ENCODE measurements around the gene EPHB2.
"Not testable (repeated sequence)": the region's sequence is repeated elsewhere in the genome, so short reads cannot be mapped to it uniquely, and the experiment has no call there.

Gene EPHB2

DNA sequence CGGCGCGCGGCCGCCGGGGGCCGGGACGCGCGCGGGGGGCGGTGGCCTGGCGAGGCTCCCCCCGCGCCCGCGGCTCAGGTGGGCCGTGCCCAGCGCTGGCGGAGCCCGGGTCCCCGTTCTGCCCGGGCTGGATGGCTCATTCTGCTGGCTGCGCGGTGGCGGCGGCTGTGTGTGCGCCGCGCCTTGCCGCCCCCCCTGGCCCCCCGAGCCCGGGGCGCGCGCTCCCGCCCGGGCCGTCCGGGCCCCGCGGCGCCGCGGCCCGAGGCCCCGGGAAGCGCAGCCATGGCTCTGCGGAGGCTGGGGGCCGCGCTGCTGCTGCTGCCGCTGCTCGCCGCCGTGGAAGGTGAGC is at the start of gene EPHB2:
Gene EPHB2, plus strand, starts transcription at position 139 of the 349 bp plus-strand sequence. Its CDS starts 144 bp downstream, at position 283.
- peak; percentile 35 for DNase-seq

DNA sequence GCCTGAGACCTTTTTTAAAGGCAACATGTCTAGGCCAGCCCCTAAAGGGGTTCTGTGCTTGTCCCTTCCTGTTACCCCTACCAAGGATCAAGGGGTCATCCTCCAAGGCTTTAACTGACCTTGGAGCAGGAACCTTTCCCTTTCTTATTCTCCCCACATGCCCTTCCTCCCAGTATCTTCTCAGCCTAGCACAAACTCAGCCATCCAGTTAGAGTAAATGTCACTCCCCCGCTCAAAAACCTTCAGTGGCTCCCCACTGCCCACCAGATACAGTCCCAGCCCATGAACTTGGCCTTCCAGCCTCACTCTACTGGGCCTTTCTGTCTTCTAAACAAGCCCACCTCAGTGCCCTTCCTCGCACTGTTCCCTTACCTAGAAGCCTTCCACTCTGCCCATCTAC is 48.8 kb upstream of the EPHB2 start:
- DNase-seq, result no peak

DNA sequence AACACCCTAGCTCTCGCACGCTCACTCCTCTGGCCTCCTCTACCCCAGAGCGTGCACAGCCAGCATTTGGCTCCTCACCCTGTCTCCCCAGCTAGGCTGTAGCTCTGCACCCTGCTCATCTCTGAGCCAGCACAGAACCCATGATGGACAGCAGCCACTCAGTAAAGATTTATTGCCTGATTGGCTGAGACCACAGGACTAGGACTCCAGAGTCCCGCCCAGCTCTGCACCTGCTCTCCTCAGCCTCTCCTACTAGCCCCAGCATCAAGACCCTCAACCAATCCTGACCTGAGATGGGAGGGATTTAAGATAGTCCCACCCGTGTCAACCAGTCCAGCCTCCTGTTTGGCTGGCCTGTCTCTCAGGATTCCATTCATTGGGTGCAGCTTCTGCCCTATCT is 48.3 kb upstream of the EPHB2 start:
- DNase-seq, result peak; percentile 24

DNA sequence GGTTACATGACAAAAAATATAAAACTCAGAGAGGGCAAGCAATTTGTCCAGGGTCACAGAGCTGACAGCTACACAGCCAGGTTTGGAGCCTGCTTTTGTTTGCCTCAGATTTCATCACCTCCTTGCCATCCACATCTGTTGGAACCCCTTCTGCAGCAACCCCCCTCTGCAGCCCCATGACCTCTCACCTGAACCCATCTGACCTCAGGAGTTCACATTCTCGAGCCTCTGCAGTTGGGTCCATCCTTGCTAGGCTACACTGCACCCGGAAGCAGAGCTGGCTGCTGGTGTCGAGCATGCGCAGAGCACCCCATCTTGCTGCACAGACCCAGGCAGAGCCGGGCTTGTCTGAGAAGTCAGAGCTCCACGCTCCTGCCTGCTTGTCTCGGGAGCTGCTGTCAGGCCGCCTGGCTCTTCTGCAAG is 47.6 kb upstream of the EPHB2 start:
- no peak for DNase-seq

DNA sequence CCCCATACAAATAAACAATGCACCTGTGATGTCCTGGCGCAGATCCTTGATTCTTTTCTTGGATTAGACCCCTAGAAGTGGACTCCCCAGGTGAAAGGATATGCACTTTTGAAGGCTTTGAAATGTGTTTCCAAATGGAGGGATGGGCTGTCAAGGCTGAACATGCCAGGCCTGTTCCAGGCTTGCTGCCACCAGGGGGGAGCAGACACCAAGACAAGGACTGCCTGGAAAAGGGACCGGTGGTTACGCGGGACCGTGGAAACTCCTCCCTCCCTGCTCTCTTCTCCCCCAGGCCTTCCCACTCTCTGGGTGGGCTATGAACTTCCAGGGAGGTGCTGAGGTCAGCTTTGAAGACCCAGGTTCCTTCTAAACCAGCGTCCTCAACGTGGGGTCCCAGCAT is 44.9 kb upstream of the EPHB2 start:
- DNase-seq, result no peak

DNA sequence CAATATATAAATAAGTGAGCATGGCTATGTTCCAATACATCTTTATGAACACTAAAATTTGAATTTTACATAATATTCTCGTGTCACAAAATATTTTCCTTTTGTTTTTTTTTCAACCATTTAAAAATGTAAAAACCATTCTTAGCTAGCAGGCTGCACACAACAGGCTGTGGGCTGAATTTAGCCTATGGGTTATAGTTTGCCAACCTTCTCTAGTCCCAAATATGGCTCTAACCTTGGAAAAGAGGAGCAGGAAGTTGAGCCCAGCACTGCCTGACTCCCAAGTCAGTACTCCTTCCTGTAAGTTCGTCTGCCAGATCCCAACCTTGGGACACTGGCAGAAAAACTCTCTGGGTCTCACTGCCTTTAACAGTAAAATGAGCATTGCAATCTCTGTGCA is 44.2 kb upstream of the EPHB2 start:
- DNase-seq, result no peak

DNA sequence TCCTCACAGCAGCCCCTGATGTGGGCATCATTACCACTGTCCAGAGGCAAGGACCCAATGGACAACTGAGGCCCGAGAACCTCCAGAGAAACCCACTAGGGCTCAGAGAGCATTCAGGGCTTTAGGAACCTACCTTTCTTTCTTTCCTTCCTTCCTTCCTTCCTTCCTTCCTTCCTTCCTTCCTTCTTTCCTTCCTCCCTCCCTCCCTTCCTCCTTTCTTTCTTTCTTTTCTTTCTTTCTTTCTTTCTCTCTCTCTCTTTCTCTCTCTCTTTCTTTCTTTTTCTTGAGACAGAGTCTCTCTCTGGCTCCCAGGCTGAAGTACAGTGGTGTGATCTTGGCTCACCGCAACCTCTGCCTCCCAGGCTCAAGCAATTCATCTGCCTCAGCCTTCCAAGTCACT is 41.8 kb upstream of the EPHB2 start:
- not testable (repeated sequence) for DNase-seq

DNA sequence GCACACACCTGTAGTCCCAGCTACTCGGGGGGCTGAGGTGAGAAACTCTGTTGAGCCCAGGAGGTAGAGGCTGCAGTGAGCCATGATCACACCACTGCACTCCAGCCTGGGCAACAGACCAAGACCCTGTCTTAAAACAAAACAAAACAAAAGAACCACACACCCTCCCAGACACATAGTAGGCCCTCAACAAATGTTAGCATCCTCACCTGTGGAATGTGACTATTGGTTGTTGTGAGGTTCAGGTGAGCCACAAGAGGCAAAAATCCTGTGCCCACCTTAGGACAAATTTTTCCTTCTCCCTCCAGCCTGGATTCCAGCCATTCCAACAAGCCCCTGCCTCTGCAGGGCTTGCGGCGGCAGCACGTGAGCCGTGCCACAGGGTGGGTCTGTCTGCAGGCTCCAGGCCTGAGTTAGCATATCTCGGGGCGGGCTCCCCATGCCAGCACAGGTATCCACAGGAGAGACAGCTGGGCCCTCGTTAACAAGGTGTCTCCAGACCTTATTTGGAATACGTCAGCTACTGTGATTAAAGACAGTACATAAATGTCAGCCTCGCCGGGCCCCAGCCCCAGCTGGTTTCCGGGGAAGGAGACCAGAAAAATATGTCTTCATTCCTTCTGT is 40.2 kb upstream of the EPHB2 start:
- DNase-seq, result no peak

DNA sequence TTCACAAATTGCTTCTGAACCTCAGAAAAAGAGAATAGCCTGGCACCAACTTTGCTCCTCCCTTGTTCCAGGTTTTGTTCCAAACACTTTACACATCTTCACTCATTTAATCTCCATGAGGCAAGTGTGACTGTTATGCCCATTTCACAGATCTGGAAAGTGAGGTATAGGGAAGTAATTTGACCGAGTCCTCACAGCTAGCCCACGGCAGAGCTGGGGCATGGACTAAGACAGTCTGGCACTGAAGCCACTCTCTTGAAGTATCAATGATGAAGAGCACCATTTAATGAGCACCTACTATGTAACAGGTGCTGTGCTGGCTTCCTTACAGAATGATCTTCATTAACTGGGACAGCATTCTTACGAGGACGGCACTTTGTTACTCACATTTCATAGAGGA is 38.6 kb upstream of the EPHB2 start:
- DNase-seq, result no peak

DNA sequence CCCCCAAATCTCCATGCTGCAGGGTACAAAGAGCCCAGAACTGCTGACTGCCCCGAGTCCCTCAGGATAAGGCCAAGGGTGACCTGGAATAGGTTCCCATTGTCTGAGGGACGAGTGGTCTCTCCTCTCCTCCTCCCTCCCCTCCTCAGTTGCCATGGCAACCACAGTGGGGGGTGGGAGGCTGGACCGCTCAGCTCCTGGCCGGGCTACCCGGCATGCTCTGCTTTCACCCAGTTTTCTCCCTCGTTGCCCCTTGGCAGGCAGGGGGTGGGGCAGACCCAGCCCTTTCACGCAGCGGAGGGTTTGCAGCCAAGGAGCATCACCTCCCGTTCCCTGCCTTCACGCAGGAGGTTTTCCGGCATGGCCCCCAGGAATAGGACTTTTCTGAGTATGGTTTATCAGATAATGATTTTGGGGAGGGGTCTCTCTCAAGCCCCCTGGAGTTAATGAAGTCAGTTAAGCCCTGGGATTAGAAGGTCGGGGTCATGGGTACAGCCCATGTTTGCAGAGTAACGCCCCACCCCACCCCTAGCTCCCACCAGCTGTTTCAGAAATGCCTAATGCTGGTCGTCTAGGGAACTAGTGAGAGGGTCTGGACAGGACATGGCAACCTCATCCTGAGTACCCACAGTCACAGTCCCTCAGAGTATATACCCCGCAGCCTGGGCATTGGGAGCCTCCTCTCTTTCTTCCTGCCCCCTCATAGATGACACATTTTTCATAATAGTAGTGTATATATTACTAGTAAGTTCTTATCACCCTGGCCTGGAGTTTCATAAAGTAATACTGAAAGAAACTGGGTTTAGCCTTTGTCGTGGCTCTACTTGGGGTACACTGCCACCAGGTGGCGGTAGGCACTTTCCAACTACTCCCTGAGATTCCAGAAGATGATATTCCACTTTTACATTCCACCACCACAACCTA is 36.9 kb upstream of the EPHB2 start:
- peak; percentile 15 for DNase-seq

DNA sequence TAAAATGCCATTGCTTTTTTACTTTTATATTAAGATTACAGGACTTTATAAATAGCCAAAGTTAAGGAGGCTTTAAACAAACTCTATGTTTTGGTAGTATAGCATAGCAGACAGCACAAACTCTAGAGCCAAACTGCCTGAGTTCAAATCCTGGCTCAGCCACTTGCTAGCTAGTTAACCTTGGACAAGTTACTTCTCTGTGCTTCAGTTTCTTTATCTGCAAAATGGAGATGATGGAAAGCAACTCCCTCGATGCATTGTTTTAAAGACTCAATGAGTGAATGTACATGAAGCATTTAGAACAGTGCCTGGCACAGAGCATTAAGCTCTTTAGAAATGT is 36.3 kb upstream of the EPHB2 start:
- no peak for DNase-seq

DNA sequence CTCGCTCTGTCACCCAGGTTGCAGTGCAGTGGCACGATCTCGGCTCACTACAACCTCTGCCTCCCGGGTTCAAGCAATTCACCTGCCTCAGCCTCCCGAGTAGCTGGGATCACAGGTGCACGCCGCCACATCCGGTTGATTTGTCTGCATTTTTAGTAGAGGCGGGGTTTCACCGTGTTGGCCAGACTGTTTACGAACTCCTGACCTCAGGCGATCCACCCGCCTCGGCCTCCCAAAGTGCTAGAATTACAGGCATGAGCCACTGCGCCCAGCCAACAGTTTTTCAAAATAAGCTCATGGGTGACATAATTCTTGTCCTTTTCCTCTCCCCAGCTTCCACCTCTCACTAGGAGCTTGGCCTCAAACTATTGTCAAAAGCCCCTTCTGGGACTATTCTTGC is 34.5 kb upstream of the EPHB2 start:
- DNase-seq, result not testable (repeated sequence)

DNA sequence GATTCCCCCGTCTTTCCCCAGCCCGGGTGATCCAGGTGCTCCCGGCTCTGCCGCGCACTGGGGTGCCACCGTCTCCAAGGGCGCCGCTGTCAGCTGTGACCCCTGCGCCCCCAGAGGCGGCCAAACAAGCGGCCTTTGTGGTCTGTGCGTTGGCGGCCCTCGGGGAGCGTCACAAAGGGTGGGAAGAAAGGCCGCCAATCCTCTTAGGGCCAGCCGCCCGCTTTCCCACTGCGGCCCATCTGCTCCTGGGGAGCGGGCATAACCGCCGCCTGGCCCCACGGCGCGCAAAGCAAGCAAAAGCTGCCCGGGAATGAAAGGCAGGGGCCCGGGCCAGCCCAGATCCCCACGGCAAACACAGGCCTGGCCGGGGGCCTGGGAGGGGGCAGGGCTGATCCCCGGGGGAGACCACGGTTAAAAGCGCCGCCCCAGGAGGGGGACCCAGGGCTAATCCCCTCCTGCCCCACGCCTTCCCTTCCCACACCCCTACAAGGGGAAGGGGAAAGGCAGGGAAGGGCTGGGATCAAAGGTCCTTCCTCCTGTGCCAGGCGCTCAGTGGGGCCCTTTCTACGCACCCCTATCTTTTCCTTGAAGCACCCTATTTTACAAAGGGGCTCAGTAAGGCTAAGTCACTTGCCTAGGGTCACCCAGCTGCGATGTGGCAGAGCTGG is 33.6 kb upstream of the EPHB2 start:
- DNase-seq, result no peak

DNA sequence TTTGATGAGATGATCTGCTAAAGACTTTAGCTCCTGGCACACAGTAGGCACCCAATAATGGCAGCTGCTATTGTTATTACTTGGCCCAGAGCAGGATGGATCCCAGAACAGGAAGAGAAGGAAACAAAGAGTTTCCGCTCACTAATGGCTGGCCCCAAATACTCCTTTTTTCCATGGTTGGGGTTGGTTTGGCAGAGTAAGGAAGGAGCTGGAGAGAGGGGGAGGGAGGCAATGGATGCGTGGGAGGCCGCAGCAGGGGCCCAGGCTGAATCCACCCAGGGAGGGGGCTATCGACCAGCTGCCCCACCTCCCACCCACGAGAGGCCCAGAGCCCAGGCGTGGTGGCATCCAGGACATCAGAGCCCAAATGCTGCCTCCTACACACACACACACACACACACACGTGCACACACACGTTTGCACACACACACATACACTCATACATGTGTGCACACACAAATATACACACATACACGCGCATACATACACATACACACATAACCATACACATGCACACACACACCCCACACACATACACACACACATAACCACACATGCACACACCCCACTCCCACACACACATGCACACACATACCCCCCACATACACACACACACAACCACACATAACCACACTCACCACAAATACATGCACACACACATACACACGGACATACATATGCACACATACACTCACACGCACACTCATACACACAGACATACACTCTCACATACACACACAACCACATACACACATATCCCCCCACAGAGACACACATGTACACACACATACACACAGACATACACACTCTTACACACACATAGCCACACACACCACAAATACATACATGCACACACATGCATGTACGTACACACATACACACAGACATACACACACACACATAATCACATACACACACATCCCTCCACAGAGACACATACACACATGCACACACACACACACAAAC is 32.4 kb upstream of the EPHB2 start:
- DNase-seq, result no peak

DNA sequence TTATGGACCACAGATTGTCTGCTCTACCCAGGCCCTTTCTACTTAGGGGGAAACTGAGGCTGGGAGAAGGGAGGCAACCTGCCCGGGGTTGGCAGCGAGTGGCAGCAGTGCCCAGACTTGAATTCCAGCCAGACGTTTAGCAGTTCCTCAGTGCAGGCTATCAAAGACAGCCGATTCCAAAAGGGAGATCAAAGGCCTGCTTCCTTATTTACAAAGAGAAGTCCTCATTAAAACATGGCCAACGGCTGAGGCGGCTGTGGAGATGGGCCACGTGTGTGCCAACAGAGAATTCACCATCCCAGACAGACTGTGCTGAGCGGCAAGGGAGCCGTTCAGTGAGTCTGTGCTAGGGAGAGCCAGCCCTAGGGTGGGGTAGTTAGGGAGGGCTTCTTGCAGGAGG is 29.9 kb upstream of the EPHB2 start:
- no peak for DNase-seq

DNA sequence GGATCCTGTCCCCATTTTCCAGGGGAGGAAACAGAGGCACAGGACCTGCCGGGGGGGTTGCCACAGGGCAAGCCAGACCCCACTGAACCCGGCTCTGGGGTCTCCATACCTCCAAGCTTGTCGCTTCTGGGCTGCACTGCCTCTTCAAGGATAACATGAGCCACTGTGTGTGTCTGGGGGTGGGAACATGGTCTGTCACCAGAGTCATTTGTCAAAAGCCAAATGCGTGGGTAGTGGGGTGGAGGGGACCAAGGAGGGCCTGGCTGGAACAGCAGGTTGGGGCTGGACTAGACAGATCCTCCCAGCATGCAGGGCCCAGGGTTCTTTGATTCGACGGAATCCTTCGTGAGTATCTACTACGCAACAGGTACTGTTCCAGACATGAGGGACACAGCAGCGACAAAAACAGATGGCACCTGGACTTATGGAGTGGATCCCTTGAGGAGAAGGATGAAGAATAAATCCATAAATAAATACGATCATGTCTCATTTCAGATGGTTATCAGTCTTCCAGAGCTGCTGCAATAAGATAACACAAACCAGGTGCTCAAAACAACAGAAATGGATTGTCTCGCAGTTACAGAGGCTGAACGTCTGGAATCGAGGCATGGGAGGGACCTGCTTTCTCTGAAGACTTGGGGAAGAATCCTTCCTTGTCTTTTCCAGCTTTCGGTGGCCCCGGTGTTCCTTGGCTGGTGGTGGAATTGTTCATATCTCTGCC is 28.9 kb upstream of the EPHB2 start:
- DNase-seq, result no peak

DNA sequence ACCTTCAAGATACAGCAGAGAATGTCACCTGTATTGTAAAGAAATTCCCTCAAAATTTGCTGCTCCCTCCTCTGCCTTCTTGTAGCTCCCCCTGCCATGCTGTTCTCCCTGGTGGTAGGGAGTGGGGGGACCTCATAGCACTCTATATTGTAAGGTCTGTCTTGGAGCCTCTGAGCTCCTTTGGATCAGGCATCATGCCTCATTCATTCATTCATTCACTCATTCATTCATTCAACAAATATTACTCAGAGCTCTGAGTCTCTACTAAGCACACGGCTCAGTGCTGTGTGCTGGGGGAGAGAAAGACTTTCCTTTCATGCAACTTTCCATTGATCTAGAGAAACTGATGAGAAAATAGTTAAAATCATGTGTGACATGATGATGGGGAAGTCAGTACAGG is 27.1 kb upstream of the EPHB2 start:
- DNase-seq, result no peak

DNA sequence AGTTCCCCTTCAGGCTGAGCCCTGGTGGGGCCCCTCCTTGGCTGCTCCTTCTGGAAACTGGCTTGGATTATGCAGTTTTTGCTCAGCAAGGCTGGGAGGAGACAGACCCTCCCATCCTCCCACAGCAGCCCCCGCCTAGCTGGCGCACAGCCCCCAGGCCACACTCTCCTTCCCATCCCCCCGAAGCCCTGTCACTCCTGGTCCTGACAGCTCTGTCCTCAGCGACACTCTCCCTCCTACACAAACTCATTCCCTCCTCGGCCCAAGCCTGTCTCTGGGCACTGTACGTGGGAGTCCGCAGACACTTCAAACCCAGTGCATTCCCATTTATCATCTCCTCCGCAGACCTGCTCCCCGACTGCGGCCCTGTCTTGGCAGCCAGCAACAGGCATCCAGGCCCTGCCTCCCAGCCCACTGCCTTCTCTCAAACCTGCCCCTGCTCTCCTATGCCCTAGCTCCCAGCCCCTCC is 25.0 kb upstream of the EPHB2 start:
- no peak for DNase-seq

DNA sequence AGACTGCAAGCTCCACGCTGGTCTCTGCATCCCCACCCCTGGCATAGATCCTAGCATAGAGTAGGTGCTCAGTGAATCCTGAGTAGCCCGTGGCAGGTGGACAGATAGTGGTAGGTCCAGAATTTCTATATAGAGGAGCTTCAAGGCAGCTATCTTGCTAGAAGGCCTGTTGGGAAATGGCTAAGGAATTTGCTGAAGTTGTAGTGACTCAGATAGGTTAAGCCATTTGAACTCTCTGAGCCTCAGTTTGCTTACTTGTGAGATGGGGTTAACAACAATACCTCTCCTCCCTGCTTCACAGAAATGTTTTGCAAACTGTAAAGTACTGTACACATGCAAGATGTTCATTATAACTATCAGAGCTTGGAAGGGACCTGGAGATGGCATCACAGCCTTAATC is 23.4 kb upstream of the EPHB2 start:
- DNase-seq, result no peak

DNA sequence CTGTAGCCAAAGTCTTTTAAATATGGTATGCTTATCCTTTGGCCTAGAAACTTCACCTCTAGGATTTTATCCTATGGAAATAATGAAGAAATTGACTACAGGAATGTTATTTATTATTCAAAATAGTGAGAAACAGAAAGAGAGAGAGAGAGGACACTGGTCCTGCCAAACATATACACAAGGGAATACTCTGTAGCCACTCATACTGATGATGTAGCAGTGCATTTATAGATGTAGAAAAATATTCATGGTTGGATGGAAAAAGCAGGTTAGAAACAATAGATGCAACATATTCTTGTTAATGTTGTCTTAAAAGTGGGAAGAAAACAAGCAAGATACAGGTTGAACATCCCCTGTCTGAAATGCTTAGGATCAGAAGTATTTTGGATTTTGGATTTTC is 22.2 kb upstream of the EPHB2 start:
- no peak for DNase-seq

DNA sequence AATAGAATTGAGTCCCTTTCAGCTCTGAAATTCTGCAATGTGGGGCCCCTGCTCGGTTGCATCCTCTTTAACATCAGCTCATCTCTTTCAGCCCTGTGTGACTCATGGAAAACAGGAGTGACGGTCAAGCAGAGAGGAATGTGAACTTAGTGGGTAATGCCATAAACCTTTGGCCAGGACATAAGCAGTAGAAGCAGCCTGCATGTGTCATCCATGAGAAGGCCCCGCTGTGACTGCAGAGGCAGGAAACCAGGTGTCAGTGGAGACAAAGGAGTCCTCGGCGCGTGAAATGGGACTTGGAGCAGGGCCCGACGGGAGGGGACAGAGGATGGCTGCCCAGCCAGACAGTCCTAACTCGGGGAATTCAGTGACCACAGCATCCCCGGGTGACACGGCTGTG is 21.1 kb upstream of the EPHB2 start:
- no peak for DNase-seq
